ENCODE measurements around the gene BNC2.

The BNC2 gene

DNA sequence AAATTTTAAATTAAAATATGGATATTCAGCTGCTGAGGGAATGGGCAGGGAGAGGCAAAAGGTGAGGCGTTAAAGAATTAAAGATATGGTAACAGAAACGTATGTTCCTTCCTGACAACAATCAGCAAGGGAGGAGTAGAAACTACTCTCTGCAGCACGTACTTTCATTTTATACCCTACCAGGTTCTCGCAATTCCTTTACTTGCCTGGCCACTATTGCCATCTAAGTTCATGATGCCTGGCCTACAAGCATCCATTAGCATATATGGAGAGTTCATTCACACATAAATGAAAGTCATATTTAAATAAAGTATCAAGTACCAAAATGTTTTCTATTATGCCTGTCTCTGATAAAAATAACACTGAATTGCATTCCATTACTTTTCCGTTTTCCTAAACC is 125.1 kb downstream of the BNC2 start:
- DNase-seq (ENCODE audit: insufficient read length) (no peak), FAIRE-seq (no peak)
- no peak for TF ChIP-seq TAF1 (IDR thresholded peaks at IDR 0.05; ENCODE audit: borderline replicate concordance, low read depth, low read length)
- no peak for TF ChIP-seq POLR2AphosphoS5 (IDR thresholded peaks at IDR 0.05; ENCODE audit: low read depth, low read length)

DNA sequence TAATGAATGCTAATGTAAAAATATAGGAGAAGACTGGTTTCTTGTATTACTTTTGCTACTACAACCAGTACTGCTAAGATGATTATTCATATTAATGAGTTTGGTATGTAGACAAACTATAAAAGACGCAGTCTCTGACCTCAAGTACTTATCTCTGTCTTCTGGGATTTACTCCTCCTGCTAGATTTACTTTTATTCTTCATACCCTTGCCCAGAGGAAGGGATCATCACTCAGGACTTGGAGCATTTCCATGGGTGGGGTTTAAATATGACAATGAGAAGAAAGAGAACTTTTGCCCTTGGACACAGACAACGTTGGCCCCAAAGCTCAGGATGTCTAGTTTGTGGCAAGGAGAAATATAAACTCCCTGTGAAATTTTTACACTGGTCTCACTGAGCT is 126.1 kb downstream of the BNC2 start:
- DNase-seq (ENCODE audit: insufficient read length), result no peak
- TF ChIP-seq POLR2AphosphoS5 (IDR thresholded peaks at IDR 0.05; ENCODE audit: low read depth, low read length) (no peak), TAF1 (IDR thresholded peaks at IDR 0.05; ENCODE audit: borderline replicate concordance, low read depth, low read length) (no peak), POLR2A (IDR thresholded peaks at IDR 0.05; ENCODE audit: low read depth, low read length) (no peak)
- FAIRE-seq, result no peak

DNA sequence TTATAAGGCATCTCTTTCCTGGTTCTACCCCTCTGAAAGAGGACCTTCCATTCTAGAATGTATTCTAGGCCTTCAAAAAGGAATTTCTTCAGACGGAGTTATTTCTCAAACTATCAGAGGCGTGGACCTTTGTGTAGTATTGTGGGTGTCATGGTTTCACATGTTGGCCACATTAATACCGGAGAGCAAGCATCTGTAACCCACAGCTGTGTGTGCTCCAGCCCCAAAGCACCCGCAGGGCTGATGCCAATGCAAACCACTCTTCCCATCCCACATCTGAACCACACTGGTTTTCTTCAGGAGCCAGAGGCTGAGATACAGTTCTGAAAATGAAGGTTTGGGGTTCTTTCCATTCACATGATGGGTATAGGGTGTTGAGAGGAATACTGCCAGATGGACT is 127.1 kb downstream of the BNC2 start:
- FAIRE-seq (no peak), DNase-seq (ENCODE audit: insufficient read length) (no peak)
- TF ChIP-seq POLR2AphosphoS5 (IDR thresholded peaks at IDR 0.05; ENCODE audit: low read depth, low read length) (no peak), TAF1 (IDR thresholded peaks at IDR 0.05; ENCODE audit: borderline replicate concordance, low read depth, low read length) (no peak), POLR2A (IDR thresholded peaks at IDR 0.05; ENCODE audit: low read depth, low read length) (no peak)

DNA sequence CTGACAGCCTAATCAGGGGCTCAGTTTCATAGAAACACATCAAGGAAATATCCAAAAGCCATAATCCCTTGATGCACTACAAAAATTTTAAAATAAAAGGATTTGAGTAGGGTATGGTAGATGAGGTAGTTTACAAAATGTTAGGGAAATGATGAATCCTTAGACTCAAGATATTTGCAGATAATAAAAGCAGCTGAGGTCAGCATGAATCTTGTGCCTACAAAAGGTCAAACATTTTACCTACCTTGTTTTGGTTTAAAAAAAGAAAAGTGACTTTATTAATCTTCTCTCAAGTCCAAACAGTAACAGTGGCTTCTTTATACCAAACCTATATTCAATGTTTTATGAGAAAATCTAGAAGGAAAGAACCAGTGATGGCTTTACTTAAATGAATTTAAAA is 135.5 kb downstream of the BNC2 start:
- FAIRE-seq (no peak), DNase-seq (ENCODE audit: insufficient read length) (no peak)
- TF ChIP-seq POLR2AphosphoS5 (IDR thresholded peaks at IDR 0.05; ENCODE audit: low read depth, low read length), result no peak
- TF ChIP-seq TAF1 (IDR thresholded peaks at IDR 0.05; ENCODE audit: borderline replicate concordance, low read depth, low read length), result no peak
- TF ChIP-seq POLR2A (IDR thresholded peaks at IDR 0.05; ENCODE audit: low read depth, low read length), result no peak

DNA sequence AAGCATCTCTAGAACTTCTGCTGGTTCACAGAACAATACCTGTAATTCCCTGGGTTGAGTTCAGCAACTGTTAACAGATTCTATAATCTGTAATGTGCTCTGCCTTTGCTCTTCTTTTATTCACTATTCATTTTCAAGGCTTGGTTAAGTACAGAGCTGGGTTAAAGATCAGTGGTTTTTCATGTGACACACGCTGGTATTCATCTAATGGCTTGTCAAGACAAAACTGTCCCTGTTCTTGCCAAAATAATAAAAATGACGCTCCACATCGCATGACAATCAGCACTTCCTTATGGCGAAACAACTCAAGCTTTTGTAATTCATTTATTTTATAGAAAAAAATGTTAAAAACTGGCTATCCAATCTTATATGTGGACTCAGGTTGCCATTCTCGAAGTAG is 137.9 kb downstream of the BNC2 start:
- DNase-seq (ENCODE audit: insufficient read length), result no peak
- FAIRE-seq, result no peak
- TF ChIP-seq POLR2AphosphoS5 (IDR thresholded peaks at IDR 0.05; ENCODE audit: low read depth, low read length), result no peak
- no peak for TF ChIP-seq POLR2A (IDR thresholded peaks at IDR 0.05; ENCODE audit: low read depth, low read length)

DNA sequence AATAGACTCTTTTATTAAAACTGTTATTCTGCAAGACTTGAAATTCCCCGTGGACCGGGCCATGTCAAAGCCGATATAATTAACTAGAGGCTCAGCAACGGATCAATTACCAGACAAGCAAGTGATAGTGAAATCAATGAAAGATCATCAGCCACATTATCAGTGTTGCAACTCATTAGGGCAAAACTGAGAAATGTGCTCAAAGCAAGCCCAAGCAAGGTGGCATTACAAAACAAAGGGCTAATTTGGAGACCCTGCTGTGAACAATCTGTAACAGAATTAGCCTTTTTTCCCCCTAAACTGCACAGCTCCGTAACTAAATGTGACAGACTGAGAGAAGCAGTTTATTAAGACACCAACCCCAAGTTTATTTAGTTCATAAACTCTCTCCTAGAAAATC is 140.3 kb downstream of the BNC2 start:
- FAIRE-seq (no peak), DNase-seq (ENCODE audit: insufficient read length) (no peak)
- TF ChIP-seq POLR2AphosphoS5 (IDR thresholded peaks at IDR 0.05; ENCODE audit: low read depth, low read length) (no peak), TAF1 (IDR thresholded peaks at IDR 0.05; ENCODE audit: borderline replicate concordance, low read depth, low read length) (no peak), POLR2A (IDR thresholded peaks at IDR 0.05; ENCODE audit: low read depth, low read length) (no peak)

DNA sequence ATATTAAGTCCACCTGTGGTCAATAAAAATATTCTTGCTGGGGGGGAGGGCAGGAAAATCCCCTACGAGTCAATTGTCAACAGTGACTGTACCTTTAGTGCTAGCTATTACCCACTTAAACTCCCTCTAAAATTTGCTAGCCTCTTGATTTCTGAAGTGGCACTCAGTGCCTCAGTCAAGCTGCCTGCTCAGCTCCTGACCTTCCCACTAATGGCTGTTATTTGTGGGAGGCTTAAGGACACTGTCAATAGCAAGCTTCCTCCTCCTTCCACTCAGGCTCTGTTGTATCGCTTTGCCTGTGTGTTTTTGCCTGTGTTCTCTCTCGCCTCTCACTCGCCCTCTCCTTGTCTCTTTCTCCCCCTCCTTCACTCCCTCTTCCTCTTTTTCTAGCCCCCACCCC is 140.8 kb downstream of the BNC2 start:
- no peak for FAIRE-seq
- DNase-seq (ENCODE audit: insufficient read length), result no peak
- no peak for TF ChIP-seq POLR2A (IDR thresholded peaks at IDR 0.05; ENCODE audit: low read depth, low read length)
- TF ChIP-seq TAF1 (IDR thresholded peaks at IDR 0.05; ENCODE audit: borderline replicate concordance, low read depth, low read length), result no peak
- no peak for TF ChIP-seq POLR2AphosphoS5 (IDR thresholded peaks at IDR 0.05; ENCODE audit: low read depth, low read length)

DNA sequence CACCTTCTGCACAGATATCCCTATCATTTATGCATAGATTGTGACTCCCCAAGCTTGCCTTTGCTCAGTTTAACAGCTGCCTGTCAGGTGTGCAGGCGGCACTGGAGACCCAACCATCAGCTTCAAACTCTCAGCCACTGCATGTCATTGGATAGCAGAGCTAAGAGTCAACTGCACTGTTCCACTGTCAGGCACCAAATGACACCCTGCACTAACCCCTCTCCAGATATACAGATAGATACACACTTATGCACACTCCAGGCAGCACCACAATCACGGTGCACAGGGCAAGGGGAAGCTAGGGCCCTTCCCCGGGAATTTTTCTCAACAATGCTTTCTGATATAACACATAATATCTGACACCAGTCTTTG is 142.3 kb downstream of the BNC2 start:
- FAIRE-seq, result no peak
- no peak for DNase-seq (ENCODE audit: insufficient read length)
- no peak for TF ChIP-seq POLR2A (IDR thresholded peaks at IDR 0.05; ENCODE audit: low read depth, low read length)
- TF ChIP-seq POLR2AphosphoS5 (IDR thresholded peaks at IDR 0.05; ENCODE audit: low read depth, low read length), result no peak
- TF ChIP-seq TAF1 (IDR thresholded peaks at IDR 0.05; ENCODE audit: borderline replicate concordance, low read depth, low read length), result no peak

DNA sequence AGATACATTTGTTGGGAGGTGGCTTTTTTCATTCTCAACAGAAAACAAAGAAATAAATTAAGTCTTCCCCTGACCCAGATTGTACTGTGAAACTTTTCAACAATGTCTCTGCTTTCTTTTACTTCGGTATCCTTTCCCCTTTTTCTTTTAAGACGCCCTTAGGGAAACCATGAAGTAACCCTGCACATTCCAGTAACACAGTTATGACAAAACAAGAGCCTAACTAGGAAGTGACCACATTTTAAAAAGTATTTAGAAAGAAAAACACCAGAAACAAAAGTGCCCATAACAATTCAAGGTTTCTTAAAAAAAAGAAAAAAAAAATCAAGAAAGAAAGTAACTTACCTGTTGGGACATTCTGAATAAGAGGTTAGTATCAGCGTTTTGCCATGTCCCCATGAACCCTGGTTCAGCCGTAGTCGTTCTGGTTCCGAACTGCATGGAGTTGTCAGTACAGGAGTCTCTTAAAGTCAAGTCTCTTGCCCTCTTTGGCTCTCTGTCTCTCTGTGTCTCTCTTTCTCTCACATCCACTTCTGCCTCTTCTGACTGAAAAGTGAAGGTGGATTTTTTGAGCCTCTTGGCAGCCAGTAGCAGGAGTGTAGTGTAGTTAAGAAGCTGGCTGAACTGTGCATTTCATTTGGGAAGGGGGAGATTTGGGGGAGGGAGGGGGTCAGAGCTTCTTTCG is 142.9 kb downstream of the BNC2 start:
- FAIRE-seq (no peak), DNase-seq (ENCODE audit: insufficient read length) (no peak)
- no peak for TF ChIP-seq POLR2A (IDR thresholded peaks at IDR 0.05; ENCODE audit: low read depth, low read length)

DNA sequence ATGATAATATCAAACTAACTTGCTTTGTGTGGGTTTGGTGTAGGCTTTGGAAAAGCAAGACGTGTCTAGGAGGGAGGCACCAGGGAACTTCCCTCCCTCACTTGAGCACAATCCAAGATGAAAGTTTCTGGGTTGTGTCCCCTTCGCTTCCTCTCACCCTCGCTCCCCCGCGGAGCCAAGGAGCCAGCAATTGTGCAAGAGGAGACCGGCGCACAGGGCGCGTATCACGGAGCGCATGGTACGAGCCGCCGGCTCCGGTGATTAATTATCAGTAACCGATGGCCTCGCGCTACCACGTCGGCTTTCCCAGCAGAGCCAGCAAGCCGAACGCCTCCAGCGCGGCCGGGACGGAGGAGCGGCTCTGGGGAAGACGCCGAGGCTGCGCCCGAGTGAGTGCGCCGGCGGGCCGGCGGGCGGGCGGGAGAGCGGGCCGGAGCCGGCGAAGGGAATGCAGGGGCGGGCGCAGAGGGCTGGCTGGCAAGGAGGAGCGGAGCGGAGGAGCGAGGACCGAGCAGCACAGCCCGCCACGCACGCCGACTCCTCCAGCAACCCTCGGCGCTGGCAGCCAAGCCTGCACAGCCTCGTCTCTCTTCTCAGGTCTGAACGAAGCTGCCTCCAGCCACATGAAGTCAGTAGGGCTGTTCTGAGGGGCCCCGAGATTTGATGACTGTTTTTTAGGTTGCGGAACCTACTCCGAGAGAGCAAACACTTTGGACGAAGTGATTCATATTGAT is 143.6 kb downstream of the BNC2 start:
- FAIRE-seq, result no peak
- no peak for DNase-seq (ENCODE audit: insufficient read length)
- no peak for TF ChIP-seq TAF1 (IDR thresholded peaks at IDR 0.05; ENCODE audit: borderline replicate concordance, low read depth, low read length)
- TF ChIP-seq POLR2A (IDR thresholded peaks at IDR 0.05; ENCODE audit: low read depth, low read length), result no peak
- no peak for TF ChIP-seq POLR2AphosphoS5 (IDR thresholded peaks at IDR 0.05; ENCODE audit: low read depth, low read length)

DNA sequence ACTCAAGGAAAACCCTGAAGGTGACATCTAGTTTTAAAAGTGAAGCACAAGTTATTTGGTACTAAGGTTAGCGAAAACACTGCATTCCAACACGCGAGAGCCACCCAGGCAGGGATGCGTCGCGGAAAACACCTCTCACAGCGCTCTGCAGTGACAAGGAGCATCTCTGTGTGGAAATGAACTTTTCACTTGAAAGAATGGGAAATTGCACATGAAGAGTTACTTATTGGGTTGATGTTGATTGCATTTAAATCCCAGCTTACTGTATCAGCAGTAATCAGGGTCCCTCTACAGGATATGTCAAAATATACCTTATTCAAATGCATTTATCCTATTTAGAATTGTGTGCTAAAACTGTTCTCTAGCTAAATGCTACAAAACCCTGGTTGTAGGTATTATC is 144.4 kb downstream of the BNC2 start:
- TF ChIP-seq POLR2A (IDR thresholded peaks at IDR 0.05; ENCODE audit: low read depth, low read length) (no peak), POLR2AphosphoS5 (IDR thresholded peaks at IDR 0.05; ENCODE audit: low read depth, low read length) (no peak), TAF1 (IDR thresholded peaks at IDR 0.05; ENCODE audit: borderline replicate concordance, low read depth, low read length) (no peak)
- no peak for DNase-seq (ENCODE audit: insufficient read length)
- no peak for FAIRE-seq

DNA sequence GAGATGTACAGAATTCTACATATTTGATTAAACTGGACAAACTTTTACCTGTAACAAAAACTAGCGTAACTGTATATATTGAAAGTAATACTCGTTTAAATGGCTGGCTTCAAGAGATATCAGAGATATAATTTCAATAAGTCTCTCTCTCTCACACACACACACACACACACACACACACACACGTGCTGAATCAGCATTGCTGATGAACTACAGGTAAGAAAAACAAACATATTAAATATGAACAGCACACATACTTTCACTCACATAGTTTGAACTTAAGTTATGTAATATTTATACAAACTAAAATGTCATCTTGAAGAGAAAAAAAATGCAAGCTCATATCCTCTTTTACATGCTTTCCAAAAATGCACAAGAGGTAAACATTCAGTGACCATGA is 145.4 kb downstream of the BNC2 start:
- FAIRE-seq (no peak), DNase-seq (ENCODE audit: insufficient read length) (no peak)
- TF ChIP-seq POLR2A (IDR thresholded peaks at IDR 0.05; ENCODE audit: low read depth, low read length) (no peak), POLR2AphosphoS5 (IDR thresholded peaks at IDR 0.05; ENCODE audit: low read depth, low read length) (no peak), TAF1 (IDR thresholded peaks at IDR 0.05; ENCODE audit: borderline replicate concordance, low read depth, low read length) (no peak)

Measured in GM12892 (cell line).